D721Med (cell line): ENCODE results near the gene PPP1R9A.

Source experiments
- DNase-seq: peaks from one replicate; pipeline ENCODE4 v3.0.0; 2011; ENCODE audit warnings: low spot score; ENCODE audit not compliant: insufficient read length
- FAIRE-seq: peaks from 2 replicates; lab custom pipeline; 2011; peaks lifted over from hg19 to GRCh38; lab: Jason Lieb, UNC
- CTCF ChIP-seq: IDR thresholded peaks from 2 replicates; pipeline ENCODE4 v1.5.1; 2012; ENCODE audit warnings: mild to moderate bottlenecking, control low read depth; ENCODE audit not compliant: insufficient read depth; ENCODE audit errors: missing control alignments

PPP1R9A gene

GRCh38 chr7:95319570-95319969 lies 412.2 kb downstream of the PPP1R9A start:
- FAIRE-seq (no peak), DNase-seq (no peak)
- no peak for TF ChIP-seq CTCF

GRCh38 chr7:95320651-95321050 lies 413.3 kb downstream of the PPP1R9A start:
- TF ChIP-seq CTCF, result no peak
- DNase-seq (no peak), FAIRE-seq (no peak)

GRCh38 chr7:95321720-95322119 lies 414.3 kb downstream of the PPP1R9A start:
- TF ChIP-seq CTCF, result no peak
- no peak for DNase-seq
- no peak for FAIRE-seq

- no peak for DNase-seq
- no peak for FAIRE-seq
- no peak for TF ChIP-seq CTCF
Measured at GRCh38 chr7:95322396-95322795, 415.0 kb downstream of the PPP1R9A start.

GRCh38 chr7:95322854-95323253 lies 415.5 kb downstream of the PPP1R9A start:
- no peak for DNase-seq
- TF ChIP-seq CTCF, result no peak
- FAIRE-seq, result no peak

DNA sequence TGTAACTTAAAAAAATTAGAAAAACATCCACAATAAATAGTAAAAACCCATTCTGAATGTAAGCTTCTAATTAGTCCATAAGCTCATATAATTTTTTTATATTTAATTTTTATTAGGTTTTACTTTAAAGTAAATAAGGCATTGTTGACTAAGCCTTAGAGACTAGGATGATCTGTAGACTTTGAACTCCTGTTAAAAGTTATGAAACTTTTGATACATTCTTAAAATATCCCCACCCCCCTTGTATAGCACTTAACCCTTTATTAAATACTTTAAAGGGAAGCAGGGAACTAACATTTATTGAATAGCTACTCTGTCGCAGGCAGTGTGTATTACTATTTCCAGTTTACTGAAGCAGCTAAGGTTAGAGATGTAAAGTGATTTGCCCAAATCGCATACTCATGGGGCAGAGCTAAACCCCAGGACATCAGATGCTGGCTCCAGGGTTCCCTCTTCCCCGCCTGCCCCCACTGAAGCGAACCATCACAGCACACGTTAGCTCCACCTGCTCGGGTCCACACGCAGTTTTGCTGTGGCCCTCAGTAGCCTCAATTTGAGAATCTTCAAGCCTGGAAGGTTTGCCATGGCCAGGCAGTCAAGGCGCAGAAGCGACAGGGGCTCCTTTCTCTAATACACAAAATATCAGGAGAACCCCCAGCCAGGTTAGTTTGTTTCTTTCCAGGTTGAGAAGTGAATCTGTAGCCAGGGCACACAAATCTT lies 416.2 kb downstream of the PPP1R9A start:
- TF ChIP-seq CTCF, result no peak
- no peak for FAIRE-seq
- no peak for DNase-seq

GRCh38 chr7:95324431-95324830 lies 417.0 kb downstream of the PPP1R9A start, which contains the start of gene PON1:
Gene PON1 (minus strand): TSS chr7:95324532. CDS start chr7:95324475, 57 bp downstream.
- no peak for DNase-seq
- FAIRE-seq, result no peak

More at GRCh38 chr7:95324431-95324830, 417.0 kb downstream of the PPP1R9A start, which contains the start of gene PON1:
- TF ChIP-seq CTCF, result no peak
